ENCODE measurements around the gene PLB1. TPM values are rescaled to one million over a fixed set of nuclear protein-coding genes. Genes with fewer than 3 reads are reported as not detected.

PLB1 gene
- total RNA-seq, 1 donor: 9.2 TPM

DNA sequence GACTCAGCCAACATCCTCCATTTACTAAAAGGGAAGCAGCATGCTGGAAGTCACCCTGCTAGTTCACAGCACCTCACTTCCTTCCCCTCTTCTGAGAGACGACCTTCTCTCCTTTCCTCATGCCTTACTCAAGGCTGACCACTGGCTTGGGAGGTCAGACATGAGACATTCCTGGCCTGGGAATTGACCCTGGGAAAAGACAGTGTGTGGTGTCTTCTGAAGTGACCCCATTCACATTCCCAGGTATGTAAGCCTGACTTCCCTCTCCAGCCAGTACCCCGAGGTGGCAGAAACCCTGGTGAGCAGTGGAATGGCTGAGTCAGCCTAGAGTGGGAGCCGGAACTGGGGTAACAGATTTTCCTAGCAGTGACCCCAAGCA lies 92.4 kb downstream of the PLB1 start:
- H3K27me3 ChIP-seq (ENCODE audit: insufficient read depth, low read length): no peaks in the 10 kb centered on the region
- peaks cover 33% of the 10 kb centered on the region for H3K4me1 ChIP-seq (ENCODE audit: insufficient read depth, low read length)
- no peak overlapping the region for H3K4me3 ChIP-seq (ENCODE audit: low read length)
- H3K9me3 ChIP-seq (ENCODE audit: low read depth, low read length): no peaks in the 10 kb centered on the region

DNA sequence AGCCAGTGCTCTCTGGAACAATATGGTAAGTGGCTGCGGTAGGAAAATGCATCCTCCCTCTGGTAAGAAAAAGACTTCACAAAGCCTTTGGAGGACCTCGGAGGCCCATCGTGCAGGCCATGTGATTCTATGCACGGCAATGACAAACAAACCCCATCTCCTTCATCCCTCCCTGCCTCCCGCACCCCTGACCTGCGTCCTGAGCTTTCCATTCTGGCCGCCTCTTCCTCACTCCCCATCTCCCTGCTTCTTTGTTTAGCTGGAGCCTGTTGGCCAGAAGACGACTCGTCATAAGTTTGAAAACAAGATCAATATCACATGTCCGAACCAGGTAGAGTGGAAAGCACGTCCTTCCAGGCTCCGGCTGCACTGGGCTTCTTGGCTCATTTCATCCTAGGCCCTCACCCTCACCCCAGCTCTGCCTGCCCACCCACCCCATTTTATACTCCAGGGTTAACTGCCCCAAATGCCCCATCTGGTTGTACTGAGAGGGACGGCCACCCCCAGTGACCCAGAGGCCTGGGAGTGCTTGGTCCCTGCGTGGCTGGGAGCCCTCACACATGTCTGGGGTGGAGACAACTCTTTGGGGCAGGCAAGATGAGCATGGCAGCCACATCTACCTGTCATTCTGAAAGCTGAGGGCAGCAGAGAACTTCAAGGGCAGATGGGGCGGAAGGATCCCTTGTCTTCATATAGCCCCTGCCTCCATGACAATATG lies 94.0 kb downstream of the PLB1 start:
- Histone ChIP-seq H3K9me3 (ENCODE audit: low read depth, low read length) (no peaks in the 10 kb centered on the region), H3K4me1 (ENCODE audit: insufficient read depth, low read length) (peaks cover 29% of the 10 kb centered on the region), H3K4me3 (ENCODE audit: low read length) (no peak overlapping the region), H3K27me3 (ENCODE audit: insufficient read depth, low read length) (no peaks in the 10 kb centered on the region)

DNA sequence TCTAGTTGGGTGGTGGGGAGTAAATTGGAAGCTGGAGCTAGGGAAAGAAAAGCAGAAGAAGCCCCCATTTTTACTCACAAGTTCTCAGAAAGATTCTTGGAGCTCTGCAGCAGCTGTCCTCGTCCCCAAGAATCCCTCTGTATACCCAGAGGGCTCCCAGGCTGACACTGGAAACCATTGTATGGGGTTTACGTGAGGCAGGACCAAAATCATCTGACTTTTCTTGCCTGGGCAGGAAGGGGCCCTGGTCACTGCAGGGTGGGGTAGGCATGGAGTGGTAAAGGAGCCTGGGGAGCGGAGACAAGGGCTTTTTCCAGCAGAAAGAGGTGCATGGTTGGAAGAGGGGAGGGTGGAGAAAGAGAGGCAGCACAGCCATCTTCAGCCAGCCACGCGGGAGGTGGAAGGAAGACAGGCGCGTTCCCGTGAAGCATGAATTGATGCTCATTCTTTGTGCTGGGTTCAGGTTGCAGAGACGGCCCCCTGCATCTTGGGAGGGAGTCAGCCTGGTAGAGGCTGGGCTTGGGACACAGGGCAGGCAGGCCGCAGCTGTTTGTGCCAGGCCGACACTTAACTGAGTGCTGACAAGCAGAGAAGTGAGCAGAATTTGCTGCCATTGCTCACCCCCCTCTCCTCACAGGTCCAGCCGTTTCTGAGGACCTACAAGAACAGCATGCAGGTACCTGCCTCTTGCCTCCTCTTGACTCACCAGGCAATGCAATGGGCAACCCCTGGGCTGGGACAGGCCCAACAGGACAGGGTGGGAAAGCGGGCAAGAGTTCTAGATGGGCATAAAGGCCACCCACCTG lies 94.8 kb downstream of the PLB1 start:
- H3K4me1 ChIP-seq (ENCODE audit: insufficient read depth, low read length): peaks cover 30% of the 10 kb centered on the region
- no peaks in the 10 kb centered on the region for H3K27me3 ChIP-seq (ENCODE audit: insufficient read depth, low read length)
- no peak overlapping the region for H3K4me3 ChIP-seq (ENCODE audit: low read length)

DNA sequence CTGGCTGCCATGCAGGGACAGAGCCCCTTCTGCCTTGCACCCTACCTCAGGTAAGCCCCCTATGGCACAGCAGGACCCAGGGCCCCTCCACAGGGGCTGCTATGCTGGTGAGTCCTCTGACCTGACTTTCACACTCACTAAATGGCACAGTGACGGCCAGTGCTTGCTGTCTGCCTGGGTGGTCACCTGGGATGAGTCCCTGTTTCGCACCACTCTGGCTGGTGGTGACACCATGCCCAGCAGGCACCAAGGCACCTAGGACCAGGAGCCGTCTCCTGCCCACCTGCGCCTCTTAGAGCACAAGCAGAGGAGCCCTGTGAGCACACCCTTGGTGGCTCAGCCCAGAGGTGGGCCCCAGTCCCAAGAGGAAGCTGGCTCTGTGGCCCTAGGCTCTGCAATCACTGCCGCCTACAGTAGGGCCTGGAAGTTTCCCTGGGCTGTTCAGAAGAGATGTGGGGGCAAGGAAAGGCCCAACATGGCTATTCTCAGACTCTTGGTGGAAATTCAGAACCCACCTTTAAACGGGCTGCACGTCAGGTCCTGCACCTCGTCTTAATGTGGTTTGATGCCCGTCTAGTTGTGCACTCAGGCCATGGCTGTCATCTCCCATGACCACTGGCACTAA lies 96.0 kb downstream of the PLB1 start:
- Histone ChIP-seq H3K27me3 (ENCODE audit: insufficient read depth, low read length) (no peaks in the 10 kb centered on the region), H3K4me1 (ENCODE audit: insufficient read depth, low read length) (peaks cover 27% of the 10 kb centered on the region), H3K9me3 (ENCODE audit: low read depth, low read length) (no peaks in the 10 kb centered on the region), H3K4me3 (ENCODE audit: low read length) (no peak overlapping the region)

More for the DNA sequence above, 94.8 kb downstream of the PLB1 start:
- no peaks in the 10 kb centered on the region for H3K9me3 ChIP-seq (ENCODE audit: low read depth, low read length)

DNA sequence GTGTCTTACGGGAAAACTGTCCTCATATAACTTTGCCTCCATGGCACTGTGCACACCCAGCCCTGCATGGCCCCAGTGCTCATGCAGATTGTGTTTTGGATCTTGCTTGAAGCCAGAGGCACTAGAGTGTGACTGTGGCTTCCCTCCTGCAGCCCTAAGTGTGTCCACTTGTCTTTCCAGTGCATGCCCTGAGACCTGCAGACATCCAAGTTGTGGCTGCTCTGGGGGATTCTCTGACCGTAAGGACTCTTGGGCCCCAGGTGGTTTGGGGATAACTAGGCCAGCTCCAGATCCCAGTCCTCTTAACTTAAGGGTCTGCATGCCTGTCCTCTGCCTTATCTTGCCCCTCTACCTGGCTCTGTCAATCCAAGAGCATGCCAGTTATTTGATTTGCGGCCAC lies 96.6 kb downstream of the PLB1 start:
- H3K27me3 ChIP-seq (ENCODE audit: insufficient read depth, low read length): no peaks in the 10 kb centered on the region
- peaks cover 22% of the 10 kb centered on the region for H3K4me1 ChIP-seq (ENCODE audit: insufficient read depth, low read length)
- H3K9me3 ChIP-seq (ENCODE audit: low read depth, low read length): no peaks in the 10 kb centered on the region
- H3K4me3 ChIP-seq (ENCODE audit: low read length): no peak overlapping the region

DNA sequence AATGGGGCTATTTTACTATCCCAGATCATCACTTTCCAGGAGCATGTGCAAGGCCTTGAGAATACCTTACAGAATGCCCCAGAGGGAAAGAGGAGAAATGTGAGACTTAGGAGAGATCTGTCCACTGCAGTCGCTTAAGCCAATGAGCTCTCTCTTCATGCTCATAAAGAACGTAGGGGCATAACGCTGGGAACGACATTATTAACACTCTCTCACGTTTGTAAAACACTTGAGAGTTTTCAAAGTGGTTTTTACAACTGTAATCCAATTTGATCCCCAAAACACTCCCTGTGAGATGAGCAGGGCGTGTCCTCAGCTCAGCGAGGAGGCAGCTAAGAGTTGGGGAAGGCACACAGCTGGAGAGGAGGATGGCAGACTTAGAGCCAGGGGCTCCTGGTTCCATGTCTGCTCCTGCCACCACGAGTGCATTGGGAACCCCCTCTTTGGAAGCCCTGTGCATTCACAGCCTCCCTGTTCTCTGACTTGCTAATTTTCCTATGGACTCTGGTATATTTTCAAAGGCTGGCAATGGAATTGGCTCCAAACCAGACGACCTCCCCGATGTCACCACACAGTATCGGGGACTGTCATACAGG lies 97.4 kb downstream of the PLB1 start:
- Histone ChIP-seq H3K9me3 (ENCODE audit: low read depth, low read length) (no peaks in the 10 kb centered on the region), H3K4me3 (ENCODE audit: low read length) (no peak overlapping the region), H3K4me1 (ENCODE audit: insufficient read depth, low read length) (peaks cover 15% of the 10 kb centered on the region), H3K27me3 (ENCODE audit: insufficient read depth, low read length) (no peaks in the 10 kb centered on the region)

DNA sequence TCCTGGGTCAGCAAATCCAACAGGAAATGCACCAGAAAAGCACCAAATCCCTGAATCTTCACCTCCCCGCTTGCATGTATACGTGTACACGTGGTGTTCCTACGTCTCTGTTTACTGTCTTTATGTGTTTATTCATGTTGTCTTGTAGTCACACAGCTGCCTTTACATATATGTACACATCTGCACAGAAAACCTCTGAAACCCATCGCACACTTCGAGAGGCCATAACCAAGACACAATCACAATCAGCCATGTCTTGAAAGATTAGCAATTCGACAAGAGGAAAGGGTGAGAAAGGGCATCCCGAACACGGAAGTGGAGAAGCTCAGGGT lies 98.1 kb downstream of the PLB1 start:
- H3K27me3 ChIP-seq (ENCODE audit: insufficient read depth, low read length): no peaks in the 10 kb centered on the region
- H3K4me3 ChIP-seq (ENCODE audit: low read length): no peak overlapping the region
- peaks cover 11% of the 10 kb centered on the region for H3K4me1 ChIP-seq (ENCODE audit: insufficient read depth, low read length)
- no peaks in the 10 kb centered on the region for H3K9me3 ChIP-seq (ENCODE audit: low read depth, low read length)

DNA sequence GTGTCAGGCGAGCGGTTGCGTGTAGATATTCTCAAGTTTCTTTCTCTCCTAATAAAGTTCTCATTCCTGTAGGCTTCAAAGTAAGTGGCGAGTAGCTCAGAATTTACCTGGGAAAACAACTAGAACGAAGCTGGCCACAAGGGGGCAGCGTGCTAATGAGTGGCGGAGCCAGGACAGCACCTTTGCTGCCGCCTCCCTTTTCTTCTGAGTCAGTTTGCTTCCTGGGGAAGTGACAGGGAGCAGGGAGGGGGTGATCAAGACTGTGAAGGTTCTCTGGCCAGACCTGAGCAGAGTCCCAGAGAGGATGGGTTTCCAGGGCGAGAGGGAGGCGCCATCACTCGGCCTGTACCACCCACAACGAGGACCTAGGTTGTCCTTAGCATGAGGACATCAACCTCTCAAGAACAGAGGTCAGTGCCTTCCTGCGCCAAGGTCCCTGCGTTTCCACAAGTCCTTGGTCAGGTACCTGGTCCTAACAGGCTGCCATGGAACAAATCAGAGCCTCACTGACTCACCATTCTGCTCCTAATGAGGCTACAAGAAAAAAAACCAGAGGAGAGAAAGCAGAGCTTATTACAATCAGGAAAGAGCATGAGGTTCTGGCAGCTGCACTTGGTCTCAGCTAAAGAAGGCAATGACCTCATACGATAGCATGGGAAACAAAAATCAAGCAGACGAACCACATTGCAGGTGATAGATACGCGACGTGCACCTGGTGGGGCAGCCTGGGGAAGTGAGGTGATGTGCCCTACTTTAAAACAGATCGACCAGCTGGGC lies 98.7 kb downstream of the PLB1 start:
- no peaks in the 10 kb centered on the region for H3K27me3 ChIP-seq (ENCODE audit: insufficient read depth, low read length)
- H3K4me1 ChIP-seq (ENCODE audit: insufficient read depth, low read length): peaks cover 12% of the 10 kb centered on the region
- H3K4me3 ChIP-seq (ENCODE audit: low read length): no peak overlapping the region
- H3K9me3 ChIP-seq (ENCODE audit: low read depth, low read length): no peaks in the 10 kb centered on the region

DNA sequence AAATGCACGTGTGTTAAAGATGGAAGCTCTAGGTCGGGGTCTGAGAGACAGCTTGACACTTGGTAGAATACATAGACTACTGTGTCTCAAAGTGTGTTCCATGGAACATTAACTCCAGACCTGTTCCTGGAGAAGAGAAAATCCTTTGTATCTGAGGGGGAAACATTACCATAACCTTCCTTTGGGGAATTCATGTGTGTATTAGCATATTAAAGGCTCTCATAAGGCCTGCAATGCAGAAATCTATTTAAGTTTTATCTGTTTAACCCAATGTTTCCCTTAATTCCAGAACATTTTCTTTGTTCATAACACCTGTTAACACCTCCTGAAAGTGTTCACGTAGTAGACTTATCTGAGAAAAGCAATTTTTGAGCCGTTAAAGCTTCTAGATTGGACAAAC lies 99.5 kb downstream of the PLB1 start:
- Histone ChIP-seq H3K27me3 (ENCODE audit: insufficient read depth, low read length) (no peaks in the 10 kb centered on the region), H3K4me1 (ENCODE audit: insufficient read depth, low read length) (peaks cover 19% of the 10 kb centered on the region), H3K4me3 (ENCODE audit: low read length) (no peak overlapping the region), H3K9me3 (ENCODE audit: low read depth, low read length) (no peaks in the 10 kb centered on the region)

DNA sequence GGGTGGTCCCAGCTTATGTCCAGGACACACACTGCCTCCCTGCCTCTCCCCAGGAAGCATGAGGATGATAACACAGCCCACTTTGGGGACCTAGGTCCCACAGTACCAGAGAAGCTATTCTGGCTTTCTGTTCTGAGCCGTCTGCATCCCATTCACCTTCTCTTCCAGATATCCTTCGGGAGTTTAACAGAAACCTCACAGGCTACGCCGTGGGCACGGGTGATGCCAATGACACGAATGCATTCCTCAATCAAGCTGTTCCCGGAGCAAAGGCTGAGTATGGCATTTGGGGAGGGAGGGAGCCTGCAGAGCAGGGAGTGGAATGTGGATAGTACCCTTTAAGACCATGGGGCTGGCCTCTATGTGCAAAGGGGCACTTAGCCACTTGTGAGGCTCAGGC lies 102.6 kb downstream of the PLB1 start:
- no peaks in the 10 kb centered on the region for H3K27me3 ChIP-seq (ENCODE audit: insufficient read depth, low read length)
- no peaks in the 10 kb centered on the region for H3K9me3 ChIP-seq (ENCODE audit: low read depth, low read length)
- H3K4me3 ChIP-seq (ENCODE audit: low read length): no peak overlapping the region
- peaks cover 51% of the 10 kb centered on the region for H3K4me1 ChIP-seq (ENCODE audit: insufficient read depth, low read length)

DNA sequence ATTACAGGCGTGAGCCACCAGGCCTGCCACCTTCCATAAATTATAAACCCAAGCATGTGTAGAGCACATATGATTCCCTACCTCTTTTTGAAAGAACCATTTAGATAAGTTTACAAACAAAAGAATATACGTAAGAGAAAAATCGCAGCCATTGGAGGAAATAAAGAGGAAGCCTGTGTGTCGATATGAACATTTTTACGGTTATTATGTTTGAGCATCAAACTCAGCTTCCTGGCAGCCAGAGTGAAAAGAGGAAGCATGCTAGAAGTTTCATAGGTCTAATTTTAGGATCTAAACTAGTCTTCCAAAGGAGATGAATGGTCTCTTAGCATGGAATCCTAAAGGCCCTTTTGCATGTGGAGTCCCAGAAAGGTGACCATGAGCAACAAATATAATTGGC lies 104.3 kb downstream of the PLB1 start:
- no peaks in the 10 kb centered on the region for H3K9me3 ChIP-seq (ENCODE audit: low read depth, low read length)
- peaks cover 50% of the 10 kb centered on the region for H3K4me1 ChIP-seq (ENCODE audit: insufficient read depth, low read length)

DNA sequence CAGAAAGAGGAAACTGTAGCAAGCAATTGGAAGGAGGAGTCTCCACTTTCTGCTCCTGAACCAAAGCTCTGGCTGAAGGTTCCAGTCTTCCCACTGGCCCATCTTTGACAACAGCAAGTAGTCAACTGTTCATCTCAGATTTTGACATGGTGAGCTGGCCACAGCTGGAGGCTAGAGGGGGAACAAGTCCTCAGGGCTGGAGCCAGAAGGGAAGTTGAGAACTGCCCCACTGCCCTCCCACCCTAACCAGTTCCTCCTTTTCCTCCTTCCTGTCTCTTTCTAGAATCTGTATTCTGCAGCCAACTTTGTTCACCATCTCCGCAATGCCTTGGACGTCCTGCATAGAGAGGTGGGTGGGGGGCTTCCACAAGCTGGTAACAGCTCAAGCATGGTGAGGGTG lies 105.8 kb downstream of the PLB1 start:
- H3K4me1 ChIP-seq (ENCODE audit: insufficient read depth, low read length): peaks cover 50% of the 10 kb centered on the region

More for the DNA sequence above, 104.3 kb downstream of the PLB1 start:
- Histone ChIP-seq H3K4me3 (ENCODE audit: low read length) (no peak overlapping the region), H3K27me3 (ENCODE audit: insufficient read depth, low read length) (no peaks in the 10 kb centered on the region)

DNA sequence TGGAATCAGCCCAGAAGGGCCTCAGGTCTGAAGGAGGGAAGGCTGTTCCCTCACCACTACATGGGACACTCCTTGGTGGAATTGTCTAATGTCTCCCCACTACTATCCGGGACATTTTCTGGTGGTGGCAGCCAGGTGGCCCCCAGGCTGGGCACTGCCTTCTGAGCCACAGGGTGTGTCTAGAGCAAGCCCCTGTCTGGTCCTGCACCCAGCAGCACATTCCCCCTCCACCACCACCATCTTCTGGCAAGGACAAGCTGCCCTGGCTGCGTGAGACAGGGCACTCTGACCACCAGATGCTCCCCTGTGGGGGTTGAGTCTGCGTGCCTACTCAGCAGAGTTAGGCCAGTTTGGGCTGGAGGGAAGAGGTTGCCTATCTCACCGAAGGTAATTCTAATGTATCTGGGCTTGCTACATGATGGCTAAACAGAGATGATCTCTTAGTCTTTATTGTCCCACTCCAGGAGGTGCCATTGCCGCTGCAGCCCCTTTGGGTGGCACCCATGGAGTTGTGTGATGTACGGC lies 106.3 kb downstream of the PLB1 start:
- H3K4me3 ChIP-seq (ENCODE audit: low read length): peak overlapping the region; percentile 9
- no peaks in the 10 kb centered on the region for H3K27me3 ChIP-seq (ENCODE audit: insufficient read depth, low read length)
- no peaks in the 10 kb centered on the region for H3K9me3 ChIP-seq (ENCODE audit: low read depth, low read length)
- H3K4me1 ChIP-seq (ENCODE audit: insufficient read depth, low read length): peaks cover 50% of the 10 kb centered on the region

More for the DNA sequence above, 105.8 kb downstream of the PLB1 start:
- Histone ChIP-seq H3K9me3 (ENCODE audit: low read depth, low read length) (no peaks in the 10 kb centered on the region), H3K27me3 (ENCODE audit: insufficient read depth, low read length) (no peaks in the 10 kb centered on the region), H3K4me3 (ENCODE audit: low read length) (peak overlapping the region; percentile 9)

DNA sequence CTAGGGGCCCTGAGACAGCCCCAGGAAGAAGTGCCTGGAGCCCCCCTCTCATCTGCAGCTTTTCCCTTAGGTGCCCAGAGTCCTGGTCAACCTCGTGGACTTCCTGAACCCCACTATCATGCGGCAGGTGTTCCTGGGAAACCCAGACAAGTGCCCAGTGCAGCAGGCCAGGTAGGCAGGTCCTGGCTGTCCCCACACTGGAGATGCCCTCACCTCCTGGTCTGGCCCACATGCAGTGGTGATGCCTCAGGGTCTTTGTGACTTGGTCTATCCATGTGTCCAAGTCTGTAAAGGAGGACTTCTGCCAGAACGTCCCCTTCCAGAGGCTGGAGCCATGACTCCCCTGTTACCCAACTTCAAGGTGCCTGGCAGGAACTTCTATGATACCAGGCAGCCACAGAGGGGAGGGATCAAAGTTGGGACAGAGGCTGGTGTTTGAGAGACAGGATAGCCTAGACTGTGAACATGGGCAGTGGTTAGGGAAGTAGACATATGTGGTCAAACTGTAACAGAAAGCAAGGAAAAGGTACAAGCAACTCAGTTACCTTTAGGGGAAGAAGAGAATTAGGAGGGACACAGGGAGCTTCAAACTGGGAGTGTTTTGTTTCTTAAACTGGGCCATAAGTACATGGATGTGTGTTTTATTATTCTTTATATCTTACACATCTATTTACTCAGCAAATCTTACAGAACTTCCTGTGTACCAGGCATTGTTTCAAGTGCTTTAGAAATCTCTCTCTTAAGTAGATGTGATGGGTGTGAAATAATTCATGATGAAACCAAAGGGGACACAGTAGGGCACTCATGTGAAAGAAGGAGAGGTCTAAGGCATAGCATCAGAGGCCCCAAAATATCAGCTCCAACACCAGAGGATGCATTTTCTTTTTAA lies 107.1 kb downstream of the PLB1 start:
- Histone ChIP-seq H3K4me1 (ENCODE audit: insufficient read depth, low read length) (peaks cover 50% of the 10 kb centered on the region), H3K27me3 (ENCODE audit: insufficient read depth, low read length) (no peaks in the 10 kb centered on the region), H3K4me3 (ENCODE audit: low read length) (no peak overlapping the region)

More for the DNA sequence above, 107.1 kb downstream of the PLB1 start:
- H3K9me3 ChIP-seq (ENCODE audit: low read depth, low read length): no peaks in the 10 kb centered on the region

All from mononuclear cell (primary cell).